HCT116 (cell line): ENCODE data around the gene URB1.

ENCODE experiments used
- EZH2phosphoT487 ChIP-seq: fragments of 200-600 bp; IDR thresholded peaks from 2 replicates; pipeline ENCODE4 v1.6.1; 2018; ENCODE audit warnings: antibody characterized with exemption, borderline replicate concordance
- JUND ChIP-seq: IDR thresholded peaks from 2 replicates; pipeline ENCODE4 v1.6.1; 2012
- TF ChIP-seq, protein P1 (sequence below), 3 experiments: fragments of 200-600 bp in 1 of 3; sonication (generic) in 1 of 3; IDR thresholded peaks in 2 of 3; conservative IDR thresholded peaks in 1 of 3; 2 replicates each; pipeline ENCODE4 v1.5.1; 2012 to 2017; ENCODE audit warnings: low read depth in 2 of 3, low read length in 2 of 3, antibody characterized with exemption in 1 of 3, borderline replicate concordance in 1 of 3, control low read depth in 1 of 3, mild to moderate bottlenecking in 1 of 3, mixed read lengths in 1 of 3, mixed run types in 1 of 3, moderate library complexity in 1 of 3; ENCODE audit not compliant: insufficient read depth in 1 of 3

DNA sequence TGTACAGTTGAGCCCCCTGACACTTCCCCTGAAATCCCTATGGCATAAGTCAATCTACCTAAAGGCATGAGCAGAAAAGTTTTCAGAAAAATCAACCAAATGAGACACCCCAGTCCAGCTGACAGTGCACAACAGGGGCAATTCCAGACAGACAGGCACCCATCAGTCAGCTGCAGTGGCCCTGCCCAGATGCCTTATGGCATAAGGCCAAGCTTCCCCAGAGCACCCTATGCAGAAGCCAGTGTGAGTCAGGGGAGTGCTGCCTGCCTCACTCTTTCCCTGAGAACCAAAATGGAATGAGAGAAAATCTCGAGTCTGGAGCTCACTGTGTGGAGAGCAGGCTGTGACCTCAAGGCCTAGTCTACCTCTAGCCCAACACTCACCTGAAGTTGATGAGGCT lies 56.1 kb downstream of the URB1 start:
- TF ChIP-seq, protein P1, sequence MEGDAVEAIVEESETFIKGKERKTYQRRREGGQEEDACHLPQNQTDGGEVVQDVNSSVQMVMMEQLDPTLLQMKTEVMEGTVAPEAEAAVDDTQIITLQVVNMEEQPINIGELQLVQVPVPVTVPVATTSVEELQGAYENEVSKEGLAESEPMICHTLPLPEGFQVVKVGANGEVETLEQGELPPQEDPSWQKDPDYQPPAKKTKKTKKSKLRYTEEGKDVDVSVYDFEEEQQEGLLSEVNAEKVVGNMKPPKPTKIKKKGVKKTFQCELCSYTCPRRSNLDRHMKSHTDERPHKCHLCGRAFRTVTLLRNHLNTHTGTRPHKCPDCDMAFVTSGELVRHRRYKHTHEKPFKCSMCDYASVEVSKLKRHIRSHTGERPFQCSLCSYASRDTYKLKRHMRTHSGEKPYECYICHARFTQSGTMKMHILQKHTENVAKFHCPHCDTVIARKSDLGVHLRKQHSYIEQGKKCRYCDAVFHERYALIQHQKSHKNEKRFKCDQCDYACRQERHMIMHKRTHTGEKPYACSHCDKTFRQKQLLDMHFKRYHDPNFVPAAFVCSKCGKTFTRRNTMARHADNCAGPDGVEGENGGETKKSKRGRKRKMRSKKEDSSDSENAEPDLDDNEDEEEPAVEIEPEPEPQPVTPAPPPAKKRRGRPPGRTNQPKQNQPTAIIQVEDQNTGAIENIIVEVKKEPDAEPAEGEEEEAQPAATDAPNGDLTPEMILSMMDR (IDR thresholded peaks at IDR 0.05 in 2 of 3, conservative IDR thresholded peaks at IDR 0.05 in 1 of 3; ENCODE audit: borderline replicate concordance in 1 of 3, insufficient read depth in 1 of 3, low read depth in 2 of 3, low read length in 2 of 3) = no peak
- TF ChIP-seq JUND (no peak), EZH2phosphoT487 (no peak)
